HCT116 (cell line): ENCODE results near the gene NCOA5.

ENCODE experiments used
- CEBPB ChIP-seq: IDR thresholded peaks from 2 replicates; pipeline ENCODE4 v1.6.1; 2012; ENCODE audit warnings: low read depth
- EZH2 ChIP-seq: fragments of 200-600 bp; sonication (generic); IDR thresholded peaks from 2 replicates; pipeline ENCODE4 v1.6.1; 2017; ENCODE audit warnings: antibody characterized with exemption, mixed run types
- JUND ChIP-seq: IDR thresholded peaks from 2 replicates; pipeline ENCODE4 v1.6.1; 2012
- POLR2AphosphoS5 ChIP-seq: IDR thresholded peaks from 2 replicates; pipeline ENCODE4 v1.6.1; 2011; ENCODE audit warnings: mild to moderate bottlenecking, low read depth, low read length, moderate library complexity
- TF ChIP-seq, protein P1 (sequence below), 3 experiments: fragments of 200-600 bp in 1 of 3; sonication (generic) in 1 of 3; IDR thresholded peaks in 2 of 3; conservative IDR thresholded peaks in 1 of 3; 2 replicates each; pipeline ENCODE4 v1.5.1; 2012 to 2017; ENCODE audit warnings: low read depth in 2 of 3, low read length in 2 of 3, antibody characterized with exemption in 1 of 3, borderline replicate concordance in 1 of 3, control low read depth in 1 of 3, mild to moderate bottlenecking in 1 of 3, mixed read lengths in 1 of 3, mixed run types in 1 of 3, moderate library complexity in 1 of 3; ENCODE audit not compliant: insufficient read depth in 1 of 3
- TF ChIP-seq, protein P2 (sequence below): IDR thresholded peaks from 2 replicates; pipeline ENCODE4 v1.6.1; 2012; ENCODE audit warnings: low read depth
- TF ChIP-seq, protein P3 (sequence below): IDR thresholded peaks from 2 replicates; pipeline ENCODE4 v1.6.1; 2011; ENCODE audit warnings: mild to moderate bottlenecking, low read length, moderate library complexity; ENCODE audit not compliant: insufficient replicate concordance; ENCODE audit errors: extremely low read depth

DNA sequence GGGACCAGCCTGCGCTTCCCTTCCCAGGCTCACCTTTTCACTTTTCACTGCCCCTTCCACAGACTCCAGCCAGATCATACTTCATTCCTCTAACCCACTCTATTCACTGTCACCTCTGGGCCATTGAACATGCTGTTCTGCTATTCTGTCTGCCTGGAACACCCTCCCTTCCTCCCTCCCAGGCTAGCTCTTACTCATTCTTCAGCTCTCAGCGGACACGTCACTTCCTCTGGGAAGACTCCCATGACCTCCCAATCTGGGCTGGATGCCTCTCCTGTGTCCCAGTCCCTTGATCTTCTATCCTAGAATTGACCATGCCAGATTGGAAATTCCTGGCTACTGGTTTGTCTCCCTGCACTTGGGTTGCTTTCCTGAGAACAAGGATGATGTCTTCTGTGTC, 55.7 kb downstream of the NCOA5 start:
- TF ChIP-seq, protein P1, sequence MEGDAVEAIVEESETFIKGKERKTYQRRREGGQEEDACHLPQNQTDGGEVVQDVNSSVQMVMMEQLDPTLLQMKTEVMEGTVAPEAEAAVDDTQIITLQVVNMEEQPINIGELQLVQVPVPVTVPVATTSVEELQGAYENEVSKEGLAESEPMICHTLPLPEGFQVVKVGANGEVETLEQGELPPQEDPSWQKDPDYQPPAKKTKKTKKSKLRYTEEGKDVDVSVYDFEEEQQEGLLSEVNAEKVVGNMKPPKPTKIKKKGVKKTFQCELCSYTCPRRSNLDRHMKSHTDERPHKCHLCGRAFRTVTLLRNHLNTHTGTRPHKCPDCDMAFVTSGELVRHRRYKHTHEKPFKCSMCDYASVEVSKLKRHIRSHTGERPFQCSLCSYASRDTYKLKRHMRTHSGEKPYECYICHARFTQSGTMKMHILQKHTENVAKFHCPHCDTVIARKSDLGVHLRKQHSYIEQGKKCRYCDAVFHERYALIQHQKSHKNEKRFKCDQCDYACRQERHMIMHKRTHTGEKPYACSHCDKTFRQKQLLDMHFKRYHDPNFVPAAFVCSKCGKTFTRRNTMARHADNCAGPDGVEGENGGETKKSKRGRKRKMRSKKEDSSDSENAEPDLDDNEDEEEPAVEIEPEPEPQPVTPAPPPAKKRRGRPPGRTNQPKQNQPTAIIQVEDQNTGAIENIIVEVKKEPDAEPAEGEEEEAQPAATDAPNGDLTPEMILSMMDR (IDR thresholded peaks at IDR 0.05 in 2 of 3, conservative IDR thresholded peaks at IDR 0.05 in 1 of 3; ENCODE audit: borderline replicate concordance in 1 of 3, insufficient read depth in 1 of 3, low read depth in 2 of 3, low read length in 2 of 3) = no peak
- no peak for TF ChIP-seq EZH2
- no peak for TF ChIP-seq JUND
- no peak for TF ChIP-seq CEBPB
- TF ChIP-seq, protein P2, sequence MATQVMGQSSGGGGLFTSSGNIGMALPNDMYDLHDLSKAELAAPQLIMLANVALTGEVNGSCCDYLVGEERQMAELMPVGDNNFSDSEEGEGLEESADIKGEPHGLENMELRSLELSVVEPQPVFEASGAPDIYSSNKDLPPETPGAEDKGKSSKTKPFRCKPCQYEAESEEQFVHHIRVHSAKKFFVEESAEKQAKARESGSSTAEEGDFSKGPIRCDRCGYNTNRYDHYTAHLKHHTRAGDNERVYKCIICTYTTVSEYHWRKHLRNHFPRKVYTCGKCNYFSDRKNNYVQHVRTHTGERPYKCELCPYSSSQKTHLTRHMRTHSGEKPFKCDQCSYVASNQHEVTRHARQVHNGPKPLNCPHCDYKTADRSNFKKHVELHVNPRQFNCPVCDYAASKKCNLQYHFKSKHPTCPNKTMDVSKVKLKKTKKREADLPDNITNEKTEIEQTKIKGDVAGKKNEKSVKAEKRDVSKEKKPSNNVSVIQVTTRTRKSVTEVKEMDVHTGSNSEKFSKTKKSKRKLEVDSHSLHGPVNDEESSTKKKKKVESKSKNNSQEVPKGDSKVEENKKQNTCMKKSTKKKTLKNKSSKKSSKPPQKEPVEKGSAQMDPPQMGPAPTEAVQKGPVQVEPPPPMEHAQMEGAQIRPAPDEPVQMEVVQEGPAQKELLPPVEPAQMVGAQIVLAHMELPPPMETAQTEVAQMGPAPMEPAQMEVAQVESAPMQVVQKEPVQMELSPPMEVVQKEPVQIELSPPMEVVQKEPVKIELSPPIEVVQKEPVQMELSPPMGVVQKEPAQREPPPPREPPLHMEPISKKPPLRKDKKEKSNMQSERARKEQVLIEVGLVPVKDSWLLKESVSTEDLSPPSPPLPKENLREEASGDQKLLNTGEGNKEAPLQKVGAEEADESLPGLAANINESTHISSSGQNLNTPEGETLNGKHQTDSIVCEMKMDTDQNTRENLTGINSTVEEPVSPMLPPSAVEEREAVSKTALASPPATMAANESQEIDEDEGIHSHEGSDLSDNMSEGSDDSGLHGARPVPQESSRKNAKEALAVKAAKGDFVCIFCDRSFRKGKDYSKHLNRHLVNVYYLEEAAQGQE = no peak
- no peak for TF ChIP-seq POLR2AphosphoS5
- TF ChIP-seq, protein P3, sequence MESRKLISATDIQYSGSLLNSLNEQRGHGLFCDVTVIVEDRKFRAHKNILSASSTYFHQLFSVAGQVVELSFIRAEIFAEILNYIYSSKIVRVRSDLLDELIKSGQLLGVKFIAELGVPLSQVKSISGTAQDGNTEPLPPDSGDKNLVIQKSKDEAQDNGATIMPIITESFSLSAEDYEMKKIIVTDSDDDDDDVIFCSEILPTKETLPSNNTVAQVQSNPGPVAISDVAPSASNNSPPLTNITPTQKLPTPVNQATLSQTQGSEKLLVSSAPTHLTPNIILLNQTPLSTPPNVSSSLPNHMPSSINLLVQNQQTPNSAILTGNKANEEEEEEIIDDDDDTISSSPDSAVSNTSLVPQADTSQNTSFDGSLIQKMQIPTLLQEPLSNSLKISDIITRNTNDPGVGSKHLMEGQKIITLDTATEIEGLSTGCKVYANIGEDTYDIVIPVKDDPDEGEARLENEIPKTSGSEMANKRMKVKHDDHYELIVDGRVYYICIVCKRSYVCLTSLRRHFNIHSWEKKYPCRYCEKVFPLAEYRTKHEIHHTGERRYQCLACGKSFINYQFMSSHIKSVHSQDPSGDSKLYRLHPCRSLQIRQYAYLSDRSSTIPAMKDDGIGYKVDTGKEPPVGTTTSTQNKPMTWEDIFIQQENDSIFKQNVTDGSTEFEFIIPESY = no peak
